Measurements from ENCODE around the gene ERGIC3.

GRCh38 chr20:35496481-35496880, 45.4 kb upstream of the ERGIC3 start:
- TF ChIP-seq POLR2A (IDR thresholded peaks at IDR 0.05; ENCODE audit: low read depth, low read length) (no peak), CTCF (IDR thresholded peaks at IDR 0.05; ENCODE audit: extremely low read depth in 1 of 2, insufficient read depth in 1 of 2, low read depth in 1 of 2, low read length in 2 of 2) (no peak), POLR2AphosphoS5 (IDR thresholded peaks at IDR 0.05; ENCODE audit: insufficient read depth, low read depth, low read length) (no peak), JUN (IDR thresholded peaks at IDR 0.05; ENCODE audit: borderline replicate concordance, insufficient read depth, insufficient read length, low read depth) (no peak), EZH2 (IDR thresholded peaks at IDR 0.05; ENCODE audit: borderline replicate concordance, low read depth, low read length, severe bottlenecking) (no peak), FOS (IDR thresholded peaks at IDR 0.05; ENCODE audit: borderline replicate concordance, insufficient read depth, low read length) (no peak), MYC (IDR thresholded peaks at IDR 0.05; ENCODE audit: low read depth, low read length) (no peak)
